HG02571 (cell line): ENCODE results near the gene FAM168B.
A peak's percentile ranks its signal among the peaks of the same experiment; 100 is the strongest.
"Not testable (repeated sequence)": the region's sequence is repeated elsewhere in the genome, so short reads cannot be mapped to it uniquely, and the experiment has no call there.

Source experiments
- ATAC-seq: cut with Tn5 transposase; IDR thresholded peaks from one replicate; pipeline ENCODE4 v1.9.1; 2021; ENCODE audit warnings: mild to moderate bottlenecking, moderate library complexity; ENCODE audit not compliant: unreplicated experiment

FAM168B gene

DNA sequence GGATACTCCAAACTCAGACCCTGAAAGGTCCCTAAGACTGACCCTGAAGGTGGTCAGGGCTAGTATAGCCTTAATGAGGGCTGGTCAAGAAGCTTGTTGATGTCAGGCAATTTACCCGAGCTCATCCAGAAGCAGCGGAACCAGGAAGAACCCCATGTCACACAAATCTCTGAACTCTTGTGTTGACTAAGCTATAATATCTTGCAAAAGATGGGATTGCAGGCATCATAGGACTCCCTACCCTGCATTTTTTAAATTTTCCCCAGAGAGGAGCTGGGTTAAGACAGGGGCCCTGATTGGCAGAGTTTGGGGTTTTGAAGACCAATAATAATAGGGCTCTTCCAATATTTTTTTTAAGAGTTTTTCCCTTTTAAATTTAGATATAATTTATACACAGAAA lies 9.9 kb upstream of the FAM168B start:
- no peak for ATAC-seq

DNA sequence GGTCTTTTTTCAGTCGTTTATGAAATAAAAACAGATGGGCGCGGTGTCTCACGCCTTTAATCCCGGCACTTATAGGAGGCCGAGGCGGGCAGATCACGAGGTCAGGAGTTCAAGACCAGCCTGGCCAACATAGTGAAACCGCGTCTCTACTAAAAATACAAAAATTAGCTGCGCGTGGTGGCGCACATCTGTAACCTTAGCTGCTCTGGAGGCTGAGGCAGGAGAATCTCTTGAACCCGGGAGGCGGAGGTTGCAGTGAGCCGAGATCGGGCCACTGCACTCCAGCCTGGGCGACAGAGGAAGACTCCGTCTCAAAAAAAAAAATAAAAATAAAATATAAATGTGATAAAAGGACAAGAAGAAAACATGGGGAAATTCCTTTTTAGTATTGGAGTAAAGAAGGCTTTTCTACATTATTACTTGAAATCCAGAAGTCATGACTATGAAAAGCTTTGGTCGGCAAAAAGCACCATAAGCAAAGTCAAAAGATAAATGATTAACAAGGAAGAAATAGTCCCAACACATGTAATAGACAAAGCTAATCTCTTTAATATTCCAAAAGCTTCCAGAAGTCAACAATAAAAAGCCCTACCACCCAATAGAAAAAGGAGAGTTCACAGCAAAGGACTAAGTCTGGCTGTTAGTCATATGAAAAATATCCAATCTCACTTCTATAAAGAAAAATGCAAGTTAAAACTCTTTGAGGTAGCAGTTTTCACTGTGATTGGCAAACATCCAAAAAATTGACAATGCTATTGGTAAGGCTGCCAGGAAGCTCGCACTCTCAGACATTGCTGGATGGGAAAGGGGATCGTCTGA lies 1.4 kb upstream of the FAM168B start:
- no peak for ATAC-seq

DNA sequence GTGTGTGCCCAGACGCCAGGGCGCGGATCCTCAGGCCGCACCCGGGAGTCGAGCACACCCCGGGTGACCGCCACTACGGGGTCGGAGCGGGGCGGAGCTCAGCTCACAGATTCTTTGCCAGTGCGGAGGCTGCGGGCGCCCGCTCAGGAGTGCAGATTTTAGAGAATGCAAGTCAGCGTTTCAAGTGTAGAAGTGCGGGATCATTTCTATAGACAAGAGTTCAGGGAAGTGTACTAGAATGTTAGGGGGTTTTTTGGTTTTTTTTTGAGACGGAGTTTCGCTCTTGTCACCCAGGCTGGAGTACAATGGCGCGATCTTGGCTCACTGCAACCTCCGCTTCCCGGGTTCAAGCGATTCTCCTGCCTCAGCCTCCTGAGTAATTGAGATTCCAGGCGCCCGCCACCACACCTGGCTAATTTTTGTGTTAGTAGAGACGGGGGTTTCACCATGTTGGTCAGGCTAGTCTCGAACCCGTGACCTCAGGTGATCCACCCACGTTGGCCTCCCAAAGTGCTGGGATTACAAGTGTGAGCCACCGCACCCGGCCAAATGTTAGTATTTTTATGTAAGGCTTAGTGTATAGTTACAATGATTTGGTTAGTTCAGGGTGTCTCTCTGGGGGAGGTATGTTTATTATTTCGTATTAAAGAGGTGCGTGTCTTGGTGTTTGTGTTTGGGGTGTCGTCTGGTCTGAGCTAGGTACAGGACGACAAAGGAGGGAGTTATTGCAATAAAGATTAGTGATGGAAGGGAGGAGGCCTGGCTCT lies 619 bp upstream of the FAM168B start:
- ATAC-seq = peak; percentile 70

DNA sequence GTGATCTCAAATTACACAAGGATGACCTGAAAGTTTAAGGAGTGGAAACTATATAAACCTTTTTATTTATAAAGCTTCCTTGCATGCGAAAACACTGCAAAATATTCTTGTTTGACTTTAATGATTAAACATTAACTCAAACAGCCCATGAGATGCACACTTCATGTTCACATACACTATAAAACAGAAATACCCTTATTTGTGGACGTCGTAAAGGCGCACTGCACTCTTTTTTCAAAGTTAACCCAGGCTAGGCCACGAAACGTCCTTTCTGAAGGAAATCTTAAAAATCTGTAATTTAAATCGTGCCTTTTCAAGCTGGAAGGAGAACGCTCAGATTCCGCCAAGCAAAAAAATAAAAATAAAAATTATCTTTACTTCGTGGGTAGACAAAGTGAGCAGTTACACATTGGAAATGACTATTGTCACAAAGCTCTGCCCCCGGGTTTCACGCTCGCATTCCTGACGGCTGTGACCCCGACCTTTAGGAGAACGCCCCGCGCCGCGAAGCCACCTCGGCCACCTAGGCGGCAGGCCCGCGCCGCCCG lies 728 bp downstream of the FAM168B start:
- ATAC-seq = no peak

DNA sequence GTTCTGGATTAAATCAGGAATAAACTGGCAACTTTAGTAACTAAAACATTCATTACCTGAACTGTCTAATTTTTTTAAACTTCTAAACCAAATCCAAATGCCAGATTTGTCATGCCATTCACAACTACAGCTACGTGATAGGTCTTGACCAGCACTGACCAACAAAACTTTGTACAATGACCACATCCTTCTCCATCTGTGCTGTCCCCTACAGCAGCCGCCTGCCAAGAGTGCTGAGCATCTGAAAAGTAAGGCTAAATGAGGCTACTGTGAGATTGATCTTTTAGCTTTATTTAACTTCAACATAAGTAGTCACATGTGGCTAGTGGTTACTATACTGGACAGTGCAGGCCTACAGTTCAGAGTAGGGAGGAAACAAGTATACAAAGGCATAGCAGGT lies 7.6 kb downstream of the FAM168B start:
- ATAC-seq = no peak

DNA sequence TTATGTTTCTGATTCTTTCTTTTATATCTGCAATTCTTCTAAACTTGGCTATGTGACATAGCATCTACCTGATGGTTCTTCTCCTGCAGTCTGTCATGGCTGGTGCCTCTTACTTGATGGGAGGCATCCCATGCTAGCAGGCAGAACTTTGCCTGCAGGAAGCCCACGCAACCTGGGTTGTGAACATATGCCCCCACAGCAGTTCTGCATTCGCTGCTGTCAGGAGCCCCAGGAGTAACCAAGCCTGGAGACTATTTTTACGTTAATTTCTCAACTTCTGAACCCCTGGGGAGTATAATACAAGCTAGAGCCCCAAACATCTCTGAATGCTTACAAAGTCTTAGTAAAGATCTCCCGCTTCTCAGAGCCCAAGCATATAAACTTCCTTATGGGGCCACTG lies 12.1 kb downstream of the FAM168B start:
- ATAC-seq = no peak

DNA sequence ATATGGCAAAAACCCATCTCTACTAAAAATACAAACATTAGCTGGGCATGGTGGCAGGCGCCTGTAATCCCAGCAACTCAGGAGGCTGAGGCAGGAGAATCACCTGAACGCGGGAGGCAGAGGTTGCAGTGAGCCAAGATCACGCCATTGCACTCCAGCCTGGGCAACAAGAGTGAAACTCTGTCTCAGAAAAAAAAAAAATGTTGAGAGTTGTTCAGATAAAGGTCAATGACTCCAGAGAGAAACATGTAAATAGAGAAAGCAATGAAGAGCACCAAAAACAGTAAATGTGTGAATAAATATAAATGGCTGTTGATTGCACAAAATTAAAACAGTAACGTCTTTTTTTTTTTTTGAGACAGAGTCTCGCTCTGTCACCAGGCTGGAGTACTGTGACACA lies 13.3 kb downstream of the FAM168B start:
- ATAC-seq = not testable (repeated sequence)

DNA sequence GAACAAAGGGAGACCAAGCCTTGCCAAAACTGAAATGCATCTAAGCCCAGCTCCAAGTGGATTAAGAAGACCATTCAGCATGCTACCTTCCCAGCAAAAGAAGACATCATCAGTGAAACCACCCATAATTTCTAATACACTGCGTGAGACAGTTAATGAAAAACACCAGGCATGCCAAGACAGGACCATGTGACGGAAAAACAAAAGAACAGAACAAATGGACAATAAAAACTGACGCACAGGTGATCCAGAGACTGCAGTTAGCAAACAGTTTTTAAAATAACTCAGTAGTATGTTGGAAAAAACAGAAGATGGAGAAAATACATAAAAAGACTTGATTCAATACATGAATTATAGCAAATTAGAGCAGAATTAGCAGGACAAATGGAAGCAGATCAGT lies 15.3 kb downstream of the FAM168B start:
- no peak for ATAC-seq

DNA sequence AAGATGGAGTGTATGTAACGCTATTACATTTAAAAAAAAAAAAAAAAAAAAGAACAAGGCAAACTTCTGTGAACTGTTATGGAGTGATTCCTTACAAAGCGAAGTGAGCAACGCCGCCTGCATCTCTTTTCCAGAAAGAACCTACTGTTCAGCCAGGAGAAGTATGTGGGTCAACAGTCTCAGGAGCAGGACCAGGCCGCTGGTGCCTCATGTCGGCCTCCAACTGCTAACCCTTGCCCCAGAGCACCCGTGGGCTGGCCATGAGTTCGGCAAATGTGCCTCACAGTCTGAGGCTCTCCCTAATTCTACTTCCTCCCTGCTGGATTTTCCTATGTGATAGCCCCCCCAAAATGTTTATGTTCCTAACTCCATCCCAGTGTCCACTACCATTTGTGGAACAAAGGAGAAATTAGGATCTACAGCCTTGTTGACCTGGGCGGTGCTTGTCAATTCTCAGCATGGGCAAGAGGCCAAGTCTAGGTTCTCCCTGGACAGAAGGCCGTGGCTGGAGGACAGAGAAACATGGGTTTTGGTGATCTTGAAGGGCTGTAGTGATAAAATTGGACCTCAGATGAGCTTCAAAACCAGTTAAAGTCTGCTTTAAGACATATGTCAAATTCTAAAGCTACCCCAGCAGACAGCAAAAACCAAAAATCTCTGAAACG lies 15.9 kb downstream of the FAM168B start:
- no peak for ATAC-seq

DNA sequence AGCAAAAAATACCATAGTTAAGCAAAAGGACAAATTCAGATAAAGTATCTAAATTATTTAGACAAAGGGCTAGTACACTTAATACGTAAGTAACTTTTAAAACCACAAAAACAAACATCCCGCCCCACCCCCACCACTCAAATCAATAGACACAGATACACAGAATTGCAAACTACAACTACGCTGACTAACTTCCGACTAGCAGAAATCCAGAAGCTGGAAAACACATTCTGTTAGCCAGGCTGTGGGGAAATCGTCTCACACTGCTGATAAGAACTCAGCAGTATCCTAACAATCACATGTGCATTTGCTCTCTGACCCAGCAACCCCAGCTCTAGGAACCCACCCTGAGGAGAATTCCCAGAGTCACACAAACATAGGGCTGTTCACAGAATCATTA lies 16.6 kb downstream of the FAM168B start:
- ATAC-seq = no peak

DNA sequence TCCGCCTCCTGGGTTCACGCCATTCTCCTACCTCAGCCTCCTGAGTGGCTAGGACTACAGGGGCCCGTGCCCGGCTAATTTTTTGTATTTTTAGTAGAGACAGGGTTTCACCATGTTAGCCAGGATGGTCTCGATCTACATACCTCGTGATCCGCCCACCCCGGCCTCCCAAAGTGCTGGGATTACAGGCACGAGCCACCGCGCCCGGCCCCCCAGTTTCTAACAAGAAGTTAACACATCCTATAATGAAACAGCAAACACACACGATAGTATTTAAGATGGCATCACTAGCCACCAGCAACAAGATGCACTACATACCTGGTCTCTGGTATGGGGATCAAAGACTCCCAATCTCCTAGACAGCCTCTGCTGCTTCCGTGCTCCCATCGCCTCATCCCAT lies 17.7 kb downstream of the FAM168B start:
- ATAC-seq = not testable (repeated sequence)

DNA sequence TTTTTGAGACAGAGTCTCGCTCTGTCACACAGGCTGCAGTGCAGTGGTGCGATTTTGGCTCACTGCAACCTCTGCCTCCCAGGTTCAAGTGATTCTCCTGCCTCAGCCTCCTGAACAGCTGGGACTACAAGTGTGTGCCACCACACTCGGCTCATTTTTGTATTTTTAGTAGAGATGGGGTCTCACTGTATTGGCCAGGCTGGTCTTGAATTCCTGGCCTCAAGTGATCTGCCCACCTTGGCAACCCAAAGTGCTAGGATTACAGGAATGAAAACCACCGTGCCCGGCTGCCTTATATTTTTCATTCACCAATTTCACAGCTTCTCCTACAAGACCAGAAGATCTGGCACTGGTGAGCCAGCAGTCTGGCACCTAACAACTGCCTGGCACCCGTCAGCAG lies 25.1 kb downstream of the FAM168B start:
- ATAC-seq = not testable (repeated sequence)

DNA sequence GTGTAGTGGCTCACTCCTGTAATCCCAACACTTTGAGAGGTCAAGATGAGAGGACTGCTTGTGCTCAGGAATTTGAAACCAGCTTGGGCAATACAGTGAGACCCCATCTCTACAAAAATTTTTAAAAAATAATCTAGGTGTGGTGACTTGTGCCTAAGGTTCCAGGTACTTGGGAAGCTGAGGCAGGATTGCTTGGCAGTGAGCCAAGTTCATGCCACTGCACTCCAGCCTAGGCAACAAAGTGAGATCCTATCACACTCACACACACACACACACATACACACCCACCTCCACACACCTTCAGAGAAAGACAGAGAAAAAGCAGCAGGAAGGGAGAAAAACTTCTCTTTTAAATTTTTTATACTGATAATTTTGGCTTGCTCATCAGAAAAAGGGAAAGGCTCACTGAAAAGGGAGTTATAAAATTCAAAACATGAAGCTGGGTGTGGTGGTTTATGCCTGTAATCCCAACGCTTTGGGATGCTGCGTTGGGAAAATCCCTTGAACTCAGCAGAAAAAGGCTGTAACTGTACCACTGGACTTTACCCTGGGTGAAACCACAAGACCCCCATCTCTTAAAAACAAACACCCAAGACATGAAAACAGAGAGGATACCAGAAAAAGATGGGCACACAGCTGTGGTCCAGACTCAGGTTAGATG lies 25.7 kb downstream of the FAM168B start:
- ATAC-seq = no peak

DNA sequence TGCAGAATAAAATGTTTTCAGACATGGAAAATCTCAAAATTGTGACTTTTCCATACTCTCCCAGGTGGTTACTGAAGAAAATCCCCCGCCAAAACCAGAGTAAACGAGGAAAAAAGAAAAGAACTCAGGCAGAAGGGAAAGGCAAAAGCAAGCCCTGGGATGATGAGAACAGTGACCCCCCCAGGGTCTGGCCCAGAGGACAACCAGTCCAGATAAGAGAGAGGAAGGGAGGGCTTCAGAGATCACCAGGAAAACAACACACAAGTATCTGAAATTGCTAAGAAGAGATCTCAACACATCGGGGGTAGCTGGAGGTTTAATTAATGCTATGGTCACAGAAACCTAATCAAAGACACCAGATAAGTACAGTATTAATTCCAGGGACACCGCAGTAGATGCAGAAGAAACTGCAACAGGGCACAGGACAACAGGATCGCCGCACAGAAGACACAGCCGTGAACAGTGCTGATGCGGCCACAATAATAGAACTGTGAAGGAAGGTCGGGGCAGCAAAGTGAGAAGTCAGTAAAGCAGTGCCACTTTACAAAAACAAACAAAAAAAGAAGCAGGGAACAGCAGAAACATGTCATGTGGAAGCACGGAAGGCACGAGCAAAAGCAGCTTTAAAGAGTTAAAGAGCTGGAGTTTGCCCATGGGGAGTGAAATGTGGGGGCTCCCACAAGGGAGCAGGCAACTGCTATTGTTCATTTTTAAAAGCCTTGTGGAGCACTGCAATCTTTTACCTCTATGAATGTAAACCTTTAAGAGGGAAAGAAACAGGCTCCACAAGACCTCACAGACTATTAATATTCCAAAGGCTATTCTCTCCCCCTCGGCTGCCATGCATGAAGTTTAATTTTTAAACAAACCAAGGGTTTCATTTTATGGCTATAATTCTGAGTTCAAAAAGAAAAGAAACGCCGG lies 28.4 kb downstream of the FAM168B start:
- ATAC-seq = no peak

DNA sequence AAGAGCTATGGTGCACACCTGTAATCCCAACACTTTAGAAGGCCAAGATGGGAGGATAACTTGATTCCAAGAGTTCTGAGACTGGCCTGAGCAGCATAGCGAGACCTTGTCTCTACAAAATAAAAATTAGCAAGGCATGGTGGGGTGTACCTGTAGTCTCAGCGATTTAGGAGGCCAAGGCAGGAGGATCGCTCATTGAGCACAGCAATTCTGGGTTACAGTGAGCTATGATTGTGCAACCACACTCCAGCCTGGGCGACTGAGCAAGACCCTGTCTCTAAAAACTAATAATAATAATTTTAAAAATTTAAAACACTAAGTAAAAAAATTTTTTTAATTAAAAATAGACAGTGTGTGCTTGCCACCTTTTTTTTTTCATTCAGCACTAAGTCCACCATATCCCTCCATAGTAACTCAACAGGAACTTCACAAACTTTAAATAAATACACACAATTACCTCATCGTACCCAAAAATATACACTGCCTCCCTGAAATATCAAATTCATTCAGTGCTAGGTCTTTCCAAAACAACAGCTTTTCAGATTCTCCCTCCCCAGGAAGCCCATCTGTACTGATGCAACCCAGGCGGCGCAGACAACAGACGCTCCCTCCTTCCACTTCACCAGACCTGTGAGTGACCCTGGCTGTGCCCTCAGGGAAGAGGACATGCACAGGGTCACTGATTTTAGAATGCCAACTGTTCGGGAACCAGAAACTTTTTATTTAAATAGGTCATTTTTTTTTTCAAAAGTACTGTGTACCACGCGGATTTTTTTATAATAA lies 29.6 kb downstream of the FAM168B start:
- no peak for ATAC-seq

DNA sequence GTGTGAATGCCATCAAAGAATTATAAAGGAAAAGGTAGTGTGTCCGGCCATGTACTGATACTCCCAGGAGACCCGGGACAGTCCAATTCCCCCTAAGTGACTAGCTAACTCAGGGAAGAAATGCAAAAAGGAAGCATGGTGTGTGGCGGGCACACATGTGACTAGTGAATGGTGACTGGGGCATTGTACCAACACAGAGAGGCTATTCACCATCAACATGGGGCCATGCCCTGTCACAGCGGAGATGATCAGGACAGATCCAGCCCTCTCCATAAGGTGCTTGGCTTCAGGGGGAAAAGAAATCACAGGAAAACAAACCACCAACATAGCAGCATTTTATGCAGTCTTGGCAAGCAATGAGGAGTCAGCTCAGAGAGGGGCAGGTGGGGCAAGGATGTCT lies 34.3 kb downstream of the FAM168B start:
- no peak for ATAC-seq

DNA sequence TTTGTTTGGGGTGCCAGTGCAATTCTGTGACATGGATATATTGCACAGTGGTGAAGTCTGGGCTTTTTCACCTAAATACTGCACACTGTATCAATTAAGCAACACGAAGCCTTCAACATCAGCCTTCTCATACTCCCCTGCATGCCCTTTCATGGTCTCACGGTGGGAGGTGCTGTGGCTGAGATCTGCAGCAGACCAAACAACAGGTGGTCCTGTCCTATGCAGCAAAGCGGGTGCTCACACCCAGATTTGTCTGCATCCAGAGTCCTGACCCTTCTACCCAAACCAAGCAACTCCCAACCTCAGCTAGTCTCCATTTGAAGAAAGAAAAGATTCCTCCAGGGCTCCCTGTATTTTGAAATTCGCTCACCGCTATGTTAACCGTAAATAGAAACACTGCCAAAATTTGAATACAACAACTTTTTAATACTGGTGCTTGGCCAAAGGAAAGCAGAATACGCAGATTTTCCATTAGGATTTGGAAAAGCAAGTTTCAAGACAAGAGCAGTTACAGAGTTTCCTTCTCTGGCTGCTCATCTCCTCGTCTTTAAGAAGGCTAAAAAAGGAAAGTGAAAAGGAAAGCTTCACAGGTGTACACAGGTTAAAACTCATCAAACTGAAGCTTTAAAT lies 34.9 kb downstream of the FAM168B start:
- no peak for ATAC-seq

DNA sequence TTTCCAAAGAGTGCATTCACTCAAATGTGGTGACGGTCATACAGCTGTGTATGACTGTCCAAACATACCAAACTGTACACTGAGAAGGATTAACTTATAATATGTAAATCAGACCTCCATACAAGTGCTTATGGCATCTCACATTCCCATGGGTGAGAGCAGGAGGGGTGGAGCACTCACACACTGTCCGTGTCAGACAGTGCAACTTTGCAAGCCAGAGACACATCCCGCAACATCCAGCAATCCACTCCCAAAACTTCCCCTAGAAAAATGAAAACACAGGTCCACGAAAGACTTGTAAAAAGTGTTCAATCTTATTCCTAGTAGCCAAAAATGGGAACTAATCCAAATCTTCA lies 36.4 kb downstream of the FAM168B start:
- ATAC-seq = no peak
